ENCODE results near the gene HABP2. TPM values are rescaled to one million over a fixed set of nuclear protein-coding genes. Genes with fewer than 3 reads are reported as not detected.

HABP2 gene
- total RNA-seq, 3 donors from 2014 or later, result not detected

- H3K9me3 ChIP-seq, result no peaks in the 10 kb centered on the region
- no peaks in the 10 kb centered on the region for H3K36me3 ChIP-seq (ENCODE audit: low read depth)
- peaks cover 31% of the 10 kb centered on the region for H3K4me1 ChIP-seq (ENCODE audit: low read depth)
- intact Hi-C loops (cut with DNase I, micrococcal nuclease), result no loop called here
- no peak for TF ChIP-seq CTCF (IDR thresholded peaks at IDR 0.05)
- ATAC-seq (no peak), DNase-seq (no peak)
- no peak overlapping the region for H3K4me3 ChIP-seq
Observed at GRCh38 chr10:113631684-113632367, 79.0 kb downstream of the HABP2 start.

Other genes with a start within 250 kb of the HABP2 start
- 1 to 10 TPM in 1 of 3 donors, under 1 TPM in 2; 0.16 to 1.6 (median 0.80) TPM for gene NRAP, start 111.0 kb downstream of the HABP2 start, total RNA-seq
- gene CASP7, start 126.9 kb downstream of the HABP2 start, total RNA-seq, result 100 to 1,000 TPM; 113 to 200 (median 186) TPM
- gene PLEKHS1, start 198.6 kb downstream of the HABP2 start, total RNA-seq, result 10 to 100 TPM in 1 of 3 donors, 1 to 10 TPM in 2; 5.3 to 19.3 (median 6.5) TPM